K562 (cell line): ENCODE measurements around the gene AGPAT3. TPM values are rescaled to one million over a fixed set of nuclear protein-coding genes. Genes with fewer than 3 reads are reported as not detected.

ENCODE experiments used
- ATAC-seq: fragments of 200-7000 bp; cut with Tn5 transposase; 3 replicates; pipeline ENCODE4 v1.9.1; 2020; ENCODE audit warnings: moderate library complexity
- BruUV-seq: library from RNA; stranded (reverse); fragments of 400-500 nt; replicated peaks from 2 replicates; lab custom pipeline; 2021; lab: Mats Ljungman, UMichigan
- CTCF ChIA-PET: fragments of 300-600 bp; formaldehyde crosslinking; extraction: SDS; loops from one replicate; lab custom pipeline; 2021; ENCODE audit warnings: low intra/inter-chr PET ratio; lab: Yijun Ruan, JAX
- POLR2A ChIA-PET: fragments of 300-600, 350-650 bp; sonication (Branson Sonifier 250); formaldehyde crosslinking; extraction: SDS; loops from one replicate; lab custom pipeline; 2021; ENCODE audit warnings: antibody characterized with exemption, inconsistent platforms; lab: Yijun Ruan, JAX
- DNase-seq, 4 experiments: peaks; one replicate each; pipeline versions ENCODE4 v3.0.0 to v3.0.0-alpha.2; 2011 to 2018; ENCODE audit warnings: low spot score in 3 of 4, mixed read lengths in 3 of 4; ENCODE audit errors: extremely low read depth in 1 of 4
- FAIRE-seq: peaks from 2 replicates; lab custom pipeline; 2011; peaks lifted over from hg19 to GRCh38; lab: Jason Lieb, UNC
- H2AFZ ChIP-seq: 2 replicates; pipeline ENCODE4 v1.6.0; 2011; ENCODE audit warnings: low read depth, low read length, control low read depth, inconsistent platforms
- H3K27ac ChIP-seq: fragments of 200-600 bp; 3 replicates; pipeline ENCODE4 v1.8.0; 2011; ENCODE audit warnings: low read depth, mild to moderate bottlenecking, control low read depth, inconsistent platforms, low read length, moderate library complexity, mixed read lengths; ENCODE audit errors: extremely low read depth
- H3K27me3 ChIP-seq, 2 experiments: fragments of 300-600 bp in 1 of 2; 2 replicates in 1 of 2; 3 replicates in 1 of 2; pipeline versions ENCODE4 v1.6.0 to v1.8.0; 2011; ENCODE audit warnings: inconsistent platforms in 2 of 2, low read length in 2 of 2, mild to moderate bottlenecking in 1 of 2, mixed read lengths in 1 of 2, moderate library complexity in 1 of 2; ENCODE audit not compliant: control insufficient read depth in 2 of 2, insufficient read depth in 2 of 2
- H3K36me3 ChIP-seq: fragments of 300-600 bp; 3 replicates; pipeline ENCODE4 v1.8.0; 2011; ENCODE audit warnings: mild to moderate bottlenecking, low read length, inconsistent platforms; ENCODE audit not compliant: control insufficient read depth, insufficient read depth
- H3K4me1 ChIP-seq, 2 experiments: fragments of 200-600 bp in 1 of 2; replicated peaks in 1 of 2; 2 replicates in 1 of 2; 3 replicates in 1 of 2; pipeline versions ENCODE4 v1.5.1 to v1.8.0; 2011; ENCODE audit warnings: inconsistent platforms in 2 of 2, low read length in 2 of 2, mild to moderate bottlenecking in 1 of 2, mixed read lengths in 1 of 2, moderate library complexity in 1 of 2; ENCODE audit not compliant: control insufficient read depth in 2 of 2, insufficient read depth in 2 of 2
- H3K4me2 ChIP-seq: 2 replicates; pipeline ENCODE4 v1.6.1; 2011; ENCODE audit warnings: low read length, control low read depth, inconsistent platforms, mixed read lengths; ENCODE audit not compliant: insufficient read depth
- H3K4me3 ChIP-seq: fragments of 200-600 bp; sonication (generic), shearing (Covaris generic); 2 replicates; pipeline ENCODE4 v1.5.1; 2016; ENCODE audit warnings: control low read depth, inconsistent platforms
- H3K79me2 ChIP-seq: fragments of 200-600 bp; 3 replicates; pipeline ENCODE4 v1.8.0; 2011; ENCODE audit warnings: low read length, inconsistent platforms; ENCODE audit not compliant: control insufficient read depth, insufficient read depth
- H3K9ac ChIP-seq, 2 experiments: 2 replicates each; pipeline versions ENCODE4 v1.6.0 to v1.6.1; 2011; ENCODE audit warnings: low read depth in 2 of 2, low read length in 2 of 2, control low read depth in 1 of 2, inconsistent platforms in 1 of 2, mild to moderate bottlenecking in 1 of 2, mixed read lengths in 1 of 2; ENCODE audit not compliant: insufficient read depth in 1 of 2
- H3K9me1 ChIP-seq: one replicate; pipeline ENCODE4 v1.6.0; 2011; ENCODE audit warnings: inconsistent platforms, mild to moderate bottlenecking, low read length, moderate library complexity; ENCODE audit not compliant: control insufficient read depth, insufficient read depth
- H3K9me3 ChIP-seq: replicated peaks from 2 replicates; pipeline ENCODE4 v1.5.1; 2011; ENCODE audit warnings: low read depth, low read length, inconsistent platforms; ENCODE audit not compliant: control insufficient read depth, insufficient read depth
- H4K20me1 ChIP-seq: replicated peaks from 2 replicates; pipeline ENCODE4 v1.6.1; 2011; ENCODE audit warnings: low read length, inconsistent platforms, mixed read lengths; ENCODE audit not compliant: control insufficient read depth, insufficient read depth
- ASH1L ChIP-seq: fragments of 450-650 bp; IDR thresholded peaks from 2 replicates; pipeline ENCODE4 v1.6.1; 2018; ENCODE audit warnings: borderline replicate concordance, mild to moderate bottlenecking, low read depth; ENCODE audit not compliant: partially characterized antibody
- CBX8 ChIP-seq: fragments of 200-600 bp; sonication (generic); IDR thresholded peaks from 2 replicates; pipeline ENCODE4 v1.6.1; 2012; ENCODE audit warnings: borderline replicate concordance, mixed run types, low read depth, mild to moderate bottlenecking, moderate library complexity, mixed read lengths, low read length, control low read depth, inconsistent platforms; ENCODE audit not compliant: poor library complexity, severe bottlenecking; ENCODE audit errors: extremely low read depth
- EZH2 ChIP-seq: IDR thresholded peaks from 2 replicates; pipeline ENCODE4 v1.6.1; 2012; ENCODE audit warnings: low read depth, mild to moderate bottlenecking, inconsistent platforms, low read length, borderline replicate concordance
- GABPB1 ChIP-seq: sonication (generic); formaldehyde crosslinking; IDR thresholded peaks from 2 replicates; pipeline ENCODE4 v1.8.0; 2022; ENCODE audit warnings: mild to moderate bottlenecking, missing genetic modification reagents
- GTF2A2 ChIP-seq: IDR thresholded peaks from 2 replicates; pipeline ENCODE4 v1.6.1; 2016; ENCODE audit warnings: mild to moderate bottlenecking, missing genetic modification characterization, missing compliant biosample characterization
- HLTF ChIP-seq: fragments of 450-650 bp; IDR thresholded peaks from 2 replicates; pipeline ENCODE4 v1.6.1; 2016
- MBD1 ChIP-seq: fragments of 250-450 bp; sonication (Bioruptor Pico); IDR thresholded peaks from 2 replicates; pipeline ENCODE4 v1.8.0; 2022; ENCODE audit warnings: inconsistent platforms
- NR0B1 ChIP-seq: fragments of 450-650 bp; IDR thresholded peaks from one replicate; pipeline ENCODE4 v1.6.1; 2018; ENCODE audit warnings: mild to moderate bottlenecking, moderate library complexity; ENCODE audit not compliant: partially characterized antibody
- NR3C1 ChIP-seq: sonication (generic); formaldehyde crosslinking; IDR thresholded peaks from 2 replicates; pipeline ENCODE4 v1.8.1; 2022; ENCODE audit warnings: missing genetic modification reagents
- SETDB1 ChIP-seq: IDR thresholded peaks from one replicate; pipeline ENCODE4 v1.6.1; 2012; ENCODE audit warnings: low read length, control low read depth, inconsistent platforms
- TFAM ChIP-seq: fragments of 250-450 bp; sonication (Bioruptor Pico); conservative IDR thresholded peaks from 2 replicates; pipeline ENCODE4 v1.5.0; 2021; ENCODE audit warnings: mild to moderate bottlenecking, moderate library complexity
- USF1 ChIP-seq: sonication (generic); formaldehyde crosslinking; IDR thresholded peaks from 2 replicates; pipeline ENCODE4 v1.9.0; 2022; ENCODE audit warnings: mild to moderate bottlenecking, missing genetic modification reagents
- ZNF134 ChIP-seq: fragments of 250-450 bp; sonication (Bioruptor Pico); conservative IDR thresholded peaks from 2 replicates; pipeline ENCODE4 v1.4.0; 2020
- ZNF408 ChIP-seq: fragments of 250-450 bp; sonication (Bioruptor Pico); IDR thresholded peaks from 2 replicates; pipeline ENCODE4 v1.4.0; 2020; ENCODE audit warnings: low read depth, mild to moderate bottlenecking, moderate library complexity
- ZNF507 ChIP-seq: conservative IDR thresholded peaks from 2 replicates; pipeline ENCODE4 v1.6.1; 2017; ENCODE audit warnings: missing genetic modification characterization, missing compliant biosample characterization
- WGBS: fragments of 100-300 bp; shearing (Covaris generic); methylation state at CpG from one replicate; pipeline ENCODE4 v1.1.6; 2016; ENCODE audit warnings: low coverage, mixed read lengths; ENCODE audit not compliant: insufficient coverage; ENCODE audit errors: missing lambda C conversion rate; 5-methylcytosine and 5-hydroxymethylcytosine counted together
- in situ Hi-C: fragments of 300-500 bp; cut with MboI; formaldehyde crosslinking; loops from 4 replicates; pipeline ENCODE4 v1.15.0; 2018; ENCODE audit warnings: inconsistent platforms, mixed read lengths
- intact Hi-C: fragments of 100-400 bp; cut with micrococcal nuclease; formaldehyde crosslinking; loops from 2 replicates; pipeline ENCODE4 v1.14.2; 2022
- polyA plus RNA-seq, 8 experiments: library from polyadenylated mRNA; depleted of rRNA in 4 of 8; stranded (reverse) in 5 of 8; unstranded in 3 of 8; fragments of >200 nt; fragmentation: Nextera tagmentation in 2 of 8; fragmentation: Illumina TruSeq in 1 of 8; extraction: Ambion mirVana in 2 of 8; extraction: Trizol in 1 of 8; gene quantifications; 2 replicates each; pipeline versions ENCODE4 v1.2.1 to v1.2.3, GENCODE V29; 2011 to 2014; ENCODE audit warnings: inconsistent platforms in 1 of 8, missing spikeins in 1 of 8
- total RNA-seq, 7 experiments: library from RNA; depleted of rRNA in 6 of 7; stranded (reverse); fragments of >200 nt in 6 of 7; fragmentation: Illumina TruSeq in 2 of 7; extraction: Trizol in 2 of 7; gene quantifications; 2 replicates each; pipeline versions ENCODE4 v1.2.1 to v1.2.3, GENCODE V29; 2011 to 2021; ENCODE audit warnings: low replicate concordance in 1 of 7
- TF ChIP-seq, protein P1 (sequence below): fragments of 450-650 bp; IDR thresholded peaks from 2 replicates; pipeline ENCODE4 v1.6.1; 2016; ENCODE audit warnings: mild to moderate bottlenecking

Gene AGPAT3
- total and polyA plus RNA-seq, 9 of the 15 experiments (the other 6 are each of a cell fraction or from before 2014, with no cell fraction given) = 1.5 to 88.4 (median 35.7) TPM

DNA sequence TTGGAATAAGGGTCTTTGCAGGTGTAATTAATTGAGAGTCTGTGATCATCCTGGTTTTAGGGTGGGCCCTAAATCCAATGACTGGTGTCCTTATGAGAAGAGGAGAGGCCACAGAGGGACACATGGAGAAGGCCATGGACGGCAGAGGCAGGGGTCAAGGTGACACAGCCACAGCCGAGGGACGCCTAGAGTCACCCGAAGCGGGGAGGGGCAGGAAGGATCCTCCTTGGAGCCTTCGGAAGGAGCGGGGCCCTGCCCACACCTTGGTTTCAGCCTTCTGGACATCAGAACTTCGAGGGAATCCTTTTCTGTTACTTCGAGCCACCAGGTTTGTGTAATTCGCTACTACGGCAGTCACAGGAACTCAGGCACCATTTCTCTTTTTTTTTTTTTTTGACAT lies 44.6 kb upstream of the AGPAT3 start:
- DNase-seq = no peak
- WGBS = 86% methylated on average over 11 of the region's 11 CpGs
- in situ Hi-C loops = no loop called here
- Histone ChIP-seq H3K4me2 (no peak overlapping the region), H2AFZ (no peak overlapping the region), H3K4me3 (no peak overlapping the region), H3K4me1 (peaks cover 21 to 68% of the 10 kb centered on the region in 2 experiments; a peak in 4 of 5 replicates), H3K36me3 (no peaks in the 10 kb centered on the region), H3K27ac (no peak overlapping the region), H3K9ac (no peak overlapping the region), H4K20me1 (peaks cover 9% of the 10 kb centered on the region; the same call in 1 of the 2 replicates), H3K9me3 (no peaks in the 10 kb centered on the region), H3K9me1 (no peaks in the 10 kb centered on the region), H3K27me3 (no peaks in the 10 kb centered on the region; a peak in 1 of 5 replicates), H3K79me2 (no peaks in the 10 kb centered on the region)
- no peak for TF ChIP-seq CBX8
- no peak for TF ChIP-seq NR0B1
- TF ChIP-seq ZNF507 (tag) = no peak
- no peak for TF ChIP-seq HLTF
- TF ChIP-seq NR3C1 = no peak
- no peak for TF ChIP-seq ZNF134 (CRISPR knock-in tag)
- TF ChIP-seq ASH1L = no peak
- no peak for TF ChIP-seq MBD1 (CRISPR knock-in tag)
- TF ChIP-seq SETDB1 = no peak
- no peak for TF ChIP-seq ZNF408 (CRISPR knock-in tag)
- TF ChIP-seq GTF2A2 (tag) = no peak
- no peak for TF ChIP-seq USF1
- no peak for TF ChIP-seq GABPB1 (CRISPR knock-in tag)
- no peak for TF ChIP-seq TFAM
- TF ChIP-seq EZH2 = no peak
- TF ChIP-seq, protein P1, sequence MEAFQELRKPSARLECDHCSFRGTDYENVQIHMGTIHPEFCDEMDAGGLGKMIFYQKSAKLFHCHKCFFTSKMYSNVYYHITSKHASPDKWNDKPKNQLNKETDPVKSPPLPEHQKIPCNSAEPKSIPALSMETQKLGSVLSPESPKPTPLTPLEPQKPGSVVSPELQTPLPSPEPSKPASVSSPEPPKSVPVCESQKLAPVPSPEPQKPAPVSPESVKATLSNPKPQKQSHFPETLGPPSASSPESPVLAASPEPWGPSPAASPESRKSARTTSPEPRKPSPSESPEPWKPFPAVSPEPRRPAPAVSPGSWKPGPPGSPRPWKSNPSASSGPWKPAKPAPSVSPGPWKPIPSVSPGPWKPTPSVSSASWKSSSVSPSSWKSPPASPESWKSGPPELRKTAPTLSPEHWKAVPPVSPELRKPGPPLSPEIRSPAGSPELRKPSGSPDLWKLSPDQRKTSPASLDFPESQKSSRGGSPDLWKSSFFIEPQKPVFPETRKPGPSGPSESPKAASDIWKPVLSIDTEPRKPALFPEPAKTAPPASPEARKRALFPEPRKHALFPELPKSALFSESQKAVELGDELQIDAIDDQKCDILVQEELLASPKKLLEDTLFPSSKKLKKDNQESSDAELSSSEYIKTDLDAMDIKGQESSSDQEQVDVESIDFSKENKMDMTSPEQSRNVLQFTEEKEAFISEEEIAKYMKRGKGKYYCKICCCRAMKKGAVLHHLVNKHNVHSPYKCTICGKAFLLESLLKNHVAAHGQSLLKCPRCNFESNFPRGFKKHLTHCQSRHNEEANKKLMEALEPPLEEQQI = no peak
- CTCF ChIA-PET = no interaction called here
- no peak for ATAC-seq
- POLR2A ChIA-PET = interaction anchor here (1.1 kb wide), 1 partner anchor 14 kb away, joined by 4 read pairs; no protein-coding TSS in a partner anchor
- intact Hi-C loops = no loop called here
- BruUV-seq = no TSS peak
- no peak for FAIRE-seq
